Breast epithelium (tissue), 3 donors: ENCODE data around the gene PLEKHG4.

Experiments used
- CTCF ChIP-seq, 3 donors: fragments of 450-650 bp; IDR thresholded peaks; one replicate each; pipeline ENCODE4 v1.5.1; 2016 to 2017; ENCODE audit warnings: antibody characterized with exemption in 3 of 3, mild to moderate bottlenecking in 3 of 3, moderate library complexity in 3 of 3
- POLR2A ChIP-seq: fragments of 450-650 bp; IDR thresholded peaks from one replicate; pipeline ENCODE4 v1.6.1; 2016; ENCODE audit warnings: antibody characterized with exemption, mild to moderate bottlenecking, moderate library complexity
- POLR2AphosphoS5 ChIP-seq, 3 donors: sonication (generic); formaldehyde crosslinking; IDR thresholded peaks; one replicate each; pipeline ENCODE4 v1.6.1; 2017; ENCODE audit warnings: antibody characterized with exemption in 3 of 3

GRCh38 chr16:67284699-67285646 is 5.6 kb downstream of the PLEKHG4 start:
- TF ChIP-seq POLR2AphosphoS5 (IDR thresholded peaks at IDR 0.05) (no peak), POLR2A (no peak), CTCF (IDR thresholded peaks at IDR 0.05) (peak; percentile 25 to 54 (median 33))
